Fibroblast of lung (primary cell): ENCODE data around the gene CCT5. TPM values are rescaled to one million over a fixed set of nuclear protein-coding genes. Genes with fewer than 3 reads are reported as not detected.
A peak's percentile ranks its signal among the peaks of the same experiment; 100 is the strongest.

ENCODE experiments used
- DNase-seq, 2 donors: peaks; one replicate each; pipeline versions ENCODE4 v3.0.0 to v3.0.0-alpha.2; 2010; ENCODE audit warnings: low read depth in 2 of 2
- H2AFZ ChIP-seq: 2 replicates; pipeline ENCODE4 v1.5.1; 2012; ENCODE audit warnings: low read length, control low read depth, inconsistent platforms
- H3K27ac ChIP-seq: 2 replicates; pipeline ENCODE4 v1.5.1; 2011; ENCODE audit warnings: low read length, control low read depth; ENCODE audit not compliant: insufficient read depth
- H3K27me3 ChIP-seq: 2 replicates; pipeline ENCODE4 v1.5.1; 2011; ENCODE audit warnings: mild to moderate bottlenecking, low read length; ENCODE audit not compliant: control insufficient read depth, insufficient read depth
- H3K36me3 ChIP-seq: 2 replicates; pipeline ENCODE4 v1.5.1; 2011; ENCODE audit warnings: low read length; ENCODE audit not compliant: control insufficient read depth, insufficient read depth
- H3K4me1 ChIP-seq: 2 replicates; pipeline ENCODE4 v1.5.1; 2011; ENCODE audit warnings: low read length; ENCODE audit not compliant: control insufficient read depth, insufficient read depth; ENCODE audit errors: extremely low read depth
- H3K4me2 ChIP-seq: 2 replicates; pipeline ENCODE4 v1.5.1; 2011; ENCODE audit warnings: low read length, control low read depth; ENCODE audit not compliant: insufficient read depth; ENCODE audit errors: extremely low read depth
- H3K4me3 ChIP-seq, 4 experiments: fragments of 200-600 bp in 1 of 4; sonication (generic) in 1 of 4; replicated peaks in 1 of 4; 2 replicates each; pipeline ENCODE4 v1.5.1; 2011 to 2016; ENCODE audit warnings: low read length in 4 of 4, low read depth in 3 of 4, mild to moderate bottlenecking in 3 of 4, control low read depth in 2 of 4, inconsistent platforms in 1 of 4, mixed read lengths in 1 of 4; ENCODE audit not compliant: insufficient read depth in 1 of 4; ENCODE audit errors: control extremely low read depth in 1 of 4
- H3K79me2 ChIP-seq: 2 replicates; pipeline ENCODE4 v1.5.1; 2012; ENCODE audit warnings: mild to moderate bottlenecking, low read length, inconsistent platforms; ENCODE audit not compliant: control insufficient read depth, insufficient read depth
- H3K9ac ChIP-seq: 2 replicates; pipeline ENCODE4 v1.5.1; 2011; ENCODE audit warnings: mild to moderate bottlenecking, low read length, control low read depth; ENCODE audit not compliant: insufficient read depth
- H3K9me3 ChIP-seq: 2 replicates; pipeline ENCODE4 v1.5.1; 2012; ENCODE audit warnings: low read depth, low read length; ENCODE audit not compliant: control insufficient read depth, insufficient read depth
- H4K20me1 ChIP-seq: 2 replicates; pipeline ENCODE4 v1.5.1; 2011; ENCODE audit warnings: low read length; ENCODE audit not compliant: control insufficient read depth, insufficient read depth; ENCODE audit errors: extremely low read depth
- EZH2 ChIP-seq: IDR thresholded peaks from 2 replicates; pipeline ENCODE4 v1.5.1; 2012; ENCODE audit warnings: low read length, control low read depth, mild to moderate bottlenecking; ENCODE audit errors: missing control alignments
- polyA plus RNA-seq, 2 donors: library from polyadenylated mRNA; depleted of rRNA in 1 of 2; stranded (reverse) in 1 of 2; unstranded in 1 of 2; fragments of >200 nt; gene quantifications; 2 replicates each; pipeline ENCODE4 v1.2.1, GENCODE V29; 2011 to 2012; ENCODE audit warnings: missing spikeins in 1 of 2
- total RNA-seq: library from RNA; depleted of rRNA; stranded (reverse); fragments of >200 nt; gene quantifications from 2 replicates; pipeline ENCODE4 v1.2.1, GENCODE V29; 2014
- TF ChIP-seq, protein P1 (sequence below), 2 donors: IDR thresholded peaks in 1 of 2; conservative IDR thresholded peaks in 1 of 2; 1 replicate in 1 of 2; 2 replicates in 1 of 2; pipeline ENCODE4 v1.5.1; 2011 to 2012; ENCODE audit warnings: low read length in 2 of 2, control low read depth in 1 of 2, inconsistent platforms in 1 of 2, low read depth in 1 of 2, mild to moderate bottlenecking in 1 of 2

The CCT5 gene
- total and polyA plus RNA-seq, 2 donors (not counting 1 experiment from before 2014, with no cell fraction given), result 341 to 406 TPM

- no peak for TF ChIP-seq EZH2
- TF ChIP-seq, protein P1, sequence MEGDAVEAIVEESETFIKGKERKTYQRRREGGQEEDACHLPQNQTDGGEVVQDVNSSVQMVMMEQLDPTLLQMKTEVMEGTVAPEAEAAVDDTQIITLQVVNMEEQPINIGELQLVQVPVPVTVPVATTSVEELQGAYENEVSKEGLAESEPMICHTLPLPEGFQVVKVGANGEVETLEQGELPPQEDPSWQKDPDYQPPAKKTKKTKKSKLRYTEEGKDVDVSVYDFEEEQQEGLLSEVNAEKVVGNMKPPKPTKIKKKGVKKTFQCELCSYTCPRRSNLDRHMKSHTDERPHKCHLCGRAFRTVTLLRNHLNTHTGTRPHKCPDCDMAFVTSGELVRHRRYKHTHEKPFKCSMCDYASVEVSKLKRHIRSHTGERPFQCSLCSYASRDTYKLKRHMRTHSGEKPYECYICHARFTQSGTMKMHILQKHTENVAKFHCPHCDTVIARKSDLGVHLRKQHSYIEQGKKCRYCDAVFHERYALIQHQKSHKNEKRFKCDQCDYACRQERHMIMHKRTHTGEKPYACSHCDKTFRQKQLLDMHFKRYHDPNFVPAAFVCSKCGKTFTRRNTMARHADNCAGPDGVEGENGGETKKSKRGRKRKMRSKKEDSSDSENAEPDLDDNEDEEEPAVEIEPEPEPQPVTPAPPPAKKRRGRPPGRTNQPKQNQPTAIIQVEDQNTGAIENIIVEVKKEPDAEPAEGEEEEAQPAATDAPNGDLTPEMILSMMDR (conservative IDR thresholded peaks at IDR 0.05 in 1 of 2, IDR thresholded peaks at IDR 0.05 in 1 of 2; ENCODE audit: low read depth in 1 of 2, low read length in 2 of 2), result no peak
- no peaks in the 10 kb centered on the region for H3K4me1 ChIP-seq
- no peak overlapping the region for H3K4me3 ChIP-seq
- DNase-seq, result peak in 1 of 2 donors; percentile 65
- no peaks in the 10 kb centered on the region for H3K36me3 ChIP-seq
- no peaks in the 10 kb centered on the region for H3K27me3 ChIP-seq
- no peaks in the 10 kb centered on the region for H3K79me2 ChIP-seq
- no peaks in the 10 kb centered on the region for H3K9me3 ChIP-seq
- no peaks in the 10 kb centered on the region for H4K20me1 ChIP-seq
- H2AFZ ChIP-seq, result no peak overlapping the region
- no peak overlapping the region for H3K27ac ChIP-seq
- H3K4me2 ChIP-seq, result no peak overlapping the region
- no peak overlapping the region for H3K9ac ChIP-seq
These were observed 25.9 kb downstream of the CCT5 start for GRCh38 chr5:10275991-10276390.

DNA sequence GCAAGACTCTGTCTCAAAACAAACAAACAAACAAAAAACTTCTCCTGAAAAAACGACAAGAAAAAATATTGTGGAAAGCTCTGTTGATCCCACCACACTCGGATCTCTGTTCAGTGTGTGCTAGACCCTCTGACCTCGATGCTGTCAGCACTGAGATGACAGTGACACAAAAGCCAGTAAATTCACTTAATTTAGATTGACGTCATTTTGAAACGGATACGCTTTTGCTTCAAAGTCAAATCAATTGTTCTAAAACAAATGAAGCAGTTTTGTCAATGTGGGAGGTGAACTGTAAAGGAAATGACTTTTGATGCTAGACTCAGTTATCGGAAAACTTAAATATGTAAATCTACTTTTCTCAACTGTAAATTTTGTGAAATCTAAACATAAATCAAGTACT, 26.6 kb downstream of the CCT5 start:
- Histone ChIP-seq H3K9me3 (no peaks in the 10 kb centered on the region), H2AFZ (no peak overlapping the region), H3K9ac (no peak overlapping the region), H4K20me1 (no peaks in the 10 kb centered on the region), H3K4me2 (no peak overlapping the region), H3K4me3 (no peak overlapping the region), H3K36me3 (no peaks in the 10 kb centered on the region), H3K27me3 (no peaks in the 10 kb centered on the region), H3K27ac (no peak overlapping the region), H3K79me2 (no peaks in the 10 kb centered on the region), H3K4me1 (no peaks in the 10 kb centered on the region)
- no peak for DNase-seq
- TF ChIP-seq, protein P1 (conservative IDR thresholded peaks at IDR 0.05 in 1 of 2, IDR thresholded peaks at IDR 0.05 in 1 of 2; ENCODE audit: low read depth in 1 of 2, low read length in 2 of 2), result no peak
- no peak for TF ChIP-seq EZH2

DNA sequence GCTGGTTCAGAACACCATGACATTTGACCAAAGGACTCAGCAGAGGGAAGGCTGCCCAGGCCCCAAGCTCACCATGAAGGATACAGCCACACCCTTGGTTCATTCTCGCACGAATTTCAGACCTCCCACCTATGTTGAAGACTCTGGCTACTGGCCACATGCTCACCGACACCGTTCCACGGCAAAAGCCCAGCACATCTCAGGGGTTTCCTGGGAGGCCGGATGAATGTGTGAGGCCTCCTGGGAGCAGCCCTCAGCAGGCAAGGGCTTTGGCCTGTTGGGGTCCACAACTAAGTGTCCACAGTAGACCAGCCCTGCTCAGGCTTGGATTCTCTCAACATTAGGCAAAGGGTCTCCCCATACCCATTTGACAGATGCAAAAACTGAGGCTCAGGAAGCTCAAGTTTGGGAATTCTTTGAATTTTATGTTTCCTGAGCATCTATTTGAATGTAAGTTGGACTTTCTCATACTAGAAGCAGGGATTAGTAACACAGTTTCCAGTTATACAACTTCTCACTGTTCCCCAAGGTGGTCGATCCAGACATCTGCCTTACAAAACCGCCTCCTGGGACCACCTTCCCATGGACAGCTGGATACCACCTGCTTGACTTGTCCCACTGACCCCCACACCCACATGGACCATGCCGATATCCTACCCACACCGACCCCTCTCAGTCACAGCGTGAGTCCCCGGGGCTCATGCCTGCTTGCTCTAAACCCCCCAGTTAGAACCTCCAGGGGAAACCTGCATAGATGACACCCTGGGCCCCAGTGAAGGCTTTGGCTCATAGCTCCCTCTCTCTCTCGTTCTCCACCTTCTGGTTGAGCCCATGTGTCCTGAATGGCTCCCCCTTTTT, 27.9 kb downstream of the CCT5 start:
- no peaks in the 10 kb centered on the region for H3K4me1 ChIP-seq
- TF ChIP-seq, protein P1 (conservative IDR thresholded peaks at IDR 0.05 in 1 of 2, IDR thresholded peaks at IDR 0.05 in 1 of 2; ENCODE audit: low read depth in 1 of 2, low read length in 2 of 2), result no peak
- TF ChIP-seq EZH2, result no peak
- DNase-seq, result no peak
- no peaks in the 10 kb centered on the region for H4K20me1 ChIP-seq
- no peak overlapping the region for H3K9ac ChIP-seq
- no peaks in the 10 kb centered on the region for H3K27me3 ChIP-seq
- H3K79me2 ChIP-seq, result no peaks in the 10 kb centered on the region
- H3K9me3 ChIP-seq, result no peaks in the 10 kb centered on the region
- no peak overlapping the region for H3K4me3 ChIP-seq
- H3K36me3 ChIP-seq, result no peaks in the 10 kb centered on the region
- no peak overlapping the region for H3K27ac ChIP-seq
- H3K4me2 ChIP-seq, result no peak overlapping the region
- H2AFZ ChIP-seq, result no peak overlapping the region
